ENCODE results near the gene MRPS33. TPM values are rescaled to one million over a fixed set of nuclear protein-coding genes. Genes with fewer than 3 reads are reported as not detected.

MRPS33 gene
- total and polyA plus RNA-seq, 2 of the 13 experiments (the other 11 are each of a cell fraction or from before 2014, with no cell fraction given): 50.9 to 91.0 TPM

DNA sequence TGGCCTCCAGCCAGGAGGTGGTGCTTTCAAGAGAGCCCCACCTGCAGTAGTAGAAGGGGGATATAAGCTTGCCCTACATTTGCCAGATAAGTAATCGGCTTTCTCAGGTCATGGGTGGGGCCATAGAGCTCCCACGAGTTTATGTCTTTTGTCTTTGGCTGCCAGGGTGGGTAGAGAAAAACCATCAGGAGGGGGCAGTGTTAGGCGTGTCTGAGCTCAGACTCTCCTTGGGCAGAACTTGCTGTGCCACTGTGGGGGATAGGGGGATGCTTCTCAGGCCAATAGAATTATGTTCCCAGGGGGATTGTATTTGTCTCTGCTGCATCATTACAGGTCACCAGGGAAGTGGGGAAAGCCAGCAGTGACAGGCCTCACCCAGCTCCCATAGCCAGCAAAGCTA lies 12.3 kb upstream of the MRPS33 start:
- H4K20me1 ChIP-seq (ENCODE audit: insufficient read depth, low read length): no peaks in the 10 kb centered on the region
- DNase-seq (ENCODE audit: low spot score) (no peak), ATAC-seq (peak; percentile 67), FAIRE-seq (no peak)
- no peak for TF ChIP-seq CERS6 (CRISPR knock-in tag; IDR thresholded peaks at IDR 0.05)
- peak; percentile 33; the same call in 1 of the 2 replicates for TF ChIP-seq SMC3 (IDR thresholded peaks at IDR 0.05; ENCODE audit: low read length)
- TF ChIP-seq, protein P1, sequence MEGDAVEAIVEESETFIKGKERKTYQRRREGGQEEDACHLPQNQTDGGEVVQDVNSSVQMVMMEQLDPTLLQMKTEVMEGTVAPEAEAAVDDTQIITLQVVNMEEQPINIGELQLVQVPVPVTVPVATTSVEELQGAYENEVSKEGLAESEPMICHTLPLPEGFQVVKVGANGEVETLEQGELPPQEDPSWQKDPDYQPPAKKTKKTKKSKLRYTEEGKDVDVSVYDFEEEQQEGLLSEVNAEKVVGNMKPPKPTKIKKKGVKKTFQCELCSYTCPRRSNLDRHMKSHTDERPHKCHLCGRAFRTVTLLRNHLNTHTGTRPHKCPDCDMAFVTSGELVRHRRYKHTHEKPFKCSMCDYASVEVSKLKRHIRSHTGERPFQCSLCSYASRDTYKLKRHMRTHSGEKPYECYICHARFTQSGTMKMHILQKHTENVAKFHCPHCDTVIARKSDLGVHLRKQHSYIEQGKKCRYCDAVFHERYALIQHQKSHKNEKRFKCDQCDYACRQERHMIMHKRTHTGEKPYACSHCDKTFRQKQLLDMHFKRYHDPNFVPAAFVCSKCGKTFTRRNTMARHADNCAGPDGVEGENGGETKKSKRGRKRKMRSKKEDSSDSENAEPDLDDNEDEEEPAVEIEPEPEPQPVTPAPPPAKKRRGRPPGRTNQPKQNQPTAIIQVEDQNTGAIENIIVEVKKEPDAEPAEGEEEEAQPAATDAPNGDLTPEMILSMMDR (CRISPR knock-in tag; IDR thresholded peaks at IDR 0.05): peak; percentile 37
- peak; percentile 36; the same call in 1 of the 2 replicates for TF ChIP-seq STAG1 (CRISPR knock-in tag; IDR thresholded peaks at IDR 0.05)
- no peak for TF ChIP-seq EHMT2 (IDR thresholded peaks at IDR 0.05; ENCODE audit: borderline replicate concordance, low read depth, low read length)
- WGBS (ENCODE audit: low lambda C conversion rate): 7% methylated on average over 3 of the region's 3 CpGs
- no peak overlapping the region for H3K4me3 ChIP-seq (replicated peaks in 1 of 3; ENCODE audit: insufficient read depth in 1 of 3, low read depth in 2 of 3, low read length in 3 of 3)
- BruUV-seq (replicated peaks): no TSS peak
- H3K27me3 ChIP-seq (ENCODE audit: control insufficient read depth in 1 of 2, insufficient read depth in 2 of 2, low read length in 2 of 2): no peaks in the 10 kb centered on the region
- no peak overlapping the region for H3K9ac ChIP-seq (ENCODE audit: insufficient read depth, low read depth, low read length)
- CTCF ChIA-PET (ENCODE audit: low intra/inter-chr PET ratio, low total read pairs): interaction anchor here (1.3 kb wide), 1 partner anchor 506 kb away, joined by 3 read pairs; no protein-coding TSS in a partner anchor
- H3K27ac ChIP-seq (ENCODE audit: extremely low read length, insufficient read depth, low read length): no peak overlapping the region
- H3K79me2 ChIP-seq (ENCODE audit: insufficient read depth, low read length): no peaks in the 10 kb centered on the region
- POLR2A ChIA-PET: interaction anchor here (1.0 kb wide), 1 partner anchor 12 kb away, joined by 5 read pairs; the partner anchor contains the start of gene MRPS33
- intact Hi-C loops (cut with micrococcal nuclease; ENCODE audit: unreplicated experiment): loop anchor here (1.0 kb wide), 2 partner anchors 204 to 506 kb away; no protein-coding TSS in a partner anchor
- H3K36me3 ChIP-seq (replicated peaks in 1 of 2; ENCODE audit: control insufficient read depth in 1 of 2, insufficient read depth in 2 of 2, low read length in 2 of 2): no peaks in the 10 kb centered on the region
- no peak overlapping the region for H3K4me2 ChIP-seq (ENCODE audit: low read depth, low read length)
- no peak overlapping the region for H2AFZ ChIP-seq (ENCODE audit: low read length)
- H3K4me1 ChIP-seq (ENCODE audit: insufficient read depth, low read length): no peaks in the 10 kb centered on the region
- in situ Hi-C loops (cut with HindIII; ENCODE audit: extremely low pct_ligation_motif_present, low pct_unique_long_range_greater_than_20kb): no loop called here
- H3K9me3 ChIP-seq (ENCODE audit: low read length): 0 out of 2 replicates have a peak, but pooled peaks cover 10% of the 10 kb centered on the region

- ChIA-PET POLR2A (no interaction called here), CTCF (ENCODE audit: low intra/inter-chr PET ratio, low total read pairs) (no interaction called here)
- H3K4me2 ChIP-seq (ENCODE audit: low read depth, low read length): no peak overlapping the region
- no peak for DNase-seq (ENCODE audit: low spot score)
- H3K9ac ChIP-seq (ENCODE audit: insufficient read depth, low read depth, low read length): no peak overlapping the region
- no peak overlapping the region for H2AFZ ChIP-seq (ENCODE audit: low read length)
- WGBS (ENCODE audit: low lambda C conversion rate): 52% methylated on average over 1 of the region's 1 CpG
- H3K27me3 ChIP-seq (ENCODE audit: control insufficient read depth in 1 of 2, insufficient read depth in 2 of 2, low read length in 2 of 2): no peaks in the 10 kb centered on the region
- H3K9me3 ChIP-seq (ENCODE audit: low read length): 0 out of 2 replicates have a peak, but pooled peaks cover 10% of the 10 kb centered on the region
- H3K4me3 ChIP-seq (replicated peaks in 1 of 3; ENCODE audit: insufficient read depth in 1 of 3, low read depth in 2 of 3, low read length in 3 of 3): no peak overlapping the region
- intact Hi-C loops (cut with micrococcal nuclease; ENCODE audit: unreplicated experiment): no loop called here
- FAIRE-seq: no peak
- no peak for ATAC-seq
- TF ChIP-seq ZNF362 (CRISPR knock-in tag; IDR thresholded peaks at IDR 0.05; ENCODE audit: borderline replicate concordance): no peak
- peak; percentile 97 for TF ChIP-seq ZNF317 (CRISPR knock-in tag; IDR thresholded peaks at IDR 0.05)
- H4K20me1 ChIP-seq (ENCODE audit: insufficient read depth, low read length): no peaks in the 10 kb centered on the region
- no TSS peak for BruUV-seq (replicated peaks)
- H3K36me3 ChIP-seq (replicated peaks in 1 of 2; ENCODE audit: control insufficient read depth in 1 of 2, insufficient read depth in 2 of 2, low read length in 2 of 2): no peaks in the 10 kb centered on the region
- in situ Hi-C loops (cut with HindIII; ENCODE audit: extremely low pct_ligation_motif_present, low pct_unique_long_range_greater_than_20kb): loop anchor here (25.0 kb wide), 1 partner anchor 337 kb away; the partner anchor contains the start of gene NDUFB2
- no peaks in the 10 kb centered on the region for H3K79me2 ChIP-seq (ENCODE audit: insufficient read depth, low read length)
- H3K27ac ChIP-seq (ENCODE audit: extremely low read length, insufficient read depth, low read length): no peak overlapping the region
- no peaks in the 10 kb centered on the region for H3K4me1 ChIP-seq (ENCODE audit: insufficient read depth, low read length)
Measured at GRCh38 chr7:141024668-141025067, 9.9 kb upstream of the MRPS33 start.

Measured in HepG2 (cell line).